ENCODE results near the gene CCL26.
"Not testable (repeated sequence)": the region's sequence is repeated elsewhere in the genome, so short reads cannot be mapped to it uniquely, and the experiment has no call there.

CCL26 gene

GRCh38 chr7:75737856-75738603 lies 34.0 kb downstream of the CCL26 start:
- no peak for DNase-seq

- DNase-seq: no peak
These were observed 36.2 kb downstream of the CCL26 start for GRCh38 chr7:75735581-75736350.

- DNase-seq: no peak
These were observed 37.2 kb downstream of the CCL26 start for GRCh38 chr7:75734586-75735458.

- DNase-seq: no peak
These were observed 39.0 kb downstream of the CCL26 start for GRCh38 chr7:75732764-75733630.

GRCh38 chr7:75732016-75732521 lies 39.9 kb downstream of the CCL26 start:
- DNase-seq: no peak

GRCh38 chr7:75729851-75730274 lies 42.1 kb downstream of the CCL26 start:
- DNase-seq: no peak

GRCh38 chr7:75727881-75728593 lies 44.0 kb downstream of the CCL26 start:
- peak in 1 of 2 experiments; percentile 2 for DNase-seq

- not testable (repeated sequence) for DNase-seq
These were observed 44.7 kb downstream of the CCL26 start for GRCh38 chr7:75727351-75727750.

- no peak for DNase-seq
These were observed 46.7 kb downstream of the CCL26 start for GRCh38 chr7:75725306-75725705.

- DNase-seq: no peak
These were observed 48.6 kb downstream of the CCL26 start for GRCh38 chr7:75723444-75723843.

GRCh38 chr7:75722373-75722772 lies 49.6 kb downstream of the CCL26 start:
- no peak for DNase-seq

- not testable (repeated sequence) for DNase-seq
These were observed 50.1 kb downstream of the CCL26 start for GRCh38 chr7:75721922-75722321.

GRCh38 chr7:75721426-75721825 lies 50.6 kb downstream of the CCL26 start:
- DNase-seq: no peak

- DNase-seq: no peak
These were observed 52.4 kb downstream of the CCL26 start for GRCh38 chr7:75719626-75720025.

Measured in stimulated activated CD4-positive, alpha-beta T cell treated with anti-CD3 and anti-CD28 coated beads, Interleukin-4, amount 100 ng/mL, for 4 hours (primary cell).